IPS-20b (cell line): ENCODE measurements around the gene CARD14.
"Not testable (repeated sequence)": the region's sequence is repeated elsewhere in the genome, so short reads cannot be mapped to it uniquely, and the experiment has no call there.

ENCODE experiments used
- H3K27ac ChIP-seq: one replicate; pipeline ENCODE4 v1.5.1; 2013; ENCODE audit warnings: low read length
- H3K27me3 ChIP-seq: 2 replicates; pipeline ENCODE4 v1.6.1; 2013; ENCODE audit warnings: mild to moderate bottlenecking, low read length, inconsistent platforms; ENCODE audit not compliant: insufficient read depth
- H3K36me3 ChIP-seq: 2 replicates; pipeline ENCODE4 v1.6.1; 2013; ENCODE audit warnings: low read depth, mild to moderate bottlenecking, inconsistent platforms, low read length, moderate library complexity; ENCODE audit not compliant: insufficient read depth
- H3K4me1 ChIP-seq: 2 replicates; pipeline ENCODE4 v1.6.1; 2013; ENCODE audit warnings: mild to moderate bottlenecking, control low read depth, inconsistent platforms, low read length, moderate library complexity; ENCODE audit not compliant: insufficient read depth
- H3K4me3 ChIP-seq: 2 replicates; pipeline ENCODE4 v1.5.1; 2013; ENCODE audit warnings: mild to moderate bottlenecking, low read length, inconsistent platforms
- H3K9ac ChIP-seq: 2 replicates; pipeline ENCODE4 v1.6.1; 2013; ENCODE audit warnings: low read depth, mild to moderate bottlenecking, inconsistent platforms, low read length, moderate library complexity
- H3K9me3 ChIP-seq: 2 replicates; pipeline ENCODE4 v1.6.1; 2013; ENCODE audit warnings: mild to moderate bottlenecking, low read depth, low read length, inconsistent platforms; ENCODE audit not compliant: insufficient read depth

CARD14 gene

DNA sequence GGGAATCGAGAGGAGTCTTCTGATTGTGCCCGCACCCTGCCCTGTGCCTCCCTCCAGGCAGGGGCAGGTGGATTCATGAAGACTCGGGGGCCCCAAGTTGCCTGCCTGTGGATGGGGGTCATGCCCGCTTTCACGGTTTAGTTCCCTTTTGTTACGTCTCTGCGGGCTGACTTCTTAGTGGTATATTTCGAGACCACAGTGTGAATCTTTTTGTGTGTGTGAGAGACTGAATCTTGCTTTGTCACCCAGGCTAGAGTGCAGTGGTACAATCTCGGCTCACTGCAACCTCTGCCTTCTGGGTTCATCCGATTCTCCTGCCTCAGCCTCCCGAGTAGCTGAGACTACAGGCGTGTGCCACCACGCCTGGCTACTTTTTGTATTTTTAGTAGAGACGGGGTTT, 72.7 kb downstream of the CARD14 start:
- Histone ChIP-seq H3K27ac (no peak overlapping the region), H3K9me3 (no peaks in the 10 kb centered on the region), H3K4me3 (no peak overlapping the region), H3K27me3 (no peaks in the 10 kb centered on the region), H3K9ac (no peak overlapping the region), H3K4me1 (no peaks in the 10 kb centered on the region), H3K36me3 (peaks cover 15% of the 10 kb centered on the region)

DNA sequence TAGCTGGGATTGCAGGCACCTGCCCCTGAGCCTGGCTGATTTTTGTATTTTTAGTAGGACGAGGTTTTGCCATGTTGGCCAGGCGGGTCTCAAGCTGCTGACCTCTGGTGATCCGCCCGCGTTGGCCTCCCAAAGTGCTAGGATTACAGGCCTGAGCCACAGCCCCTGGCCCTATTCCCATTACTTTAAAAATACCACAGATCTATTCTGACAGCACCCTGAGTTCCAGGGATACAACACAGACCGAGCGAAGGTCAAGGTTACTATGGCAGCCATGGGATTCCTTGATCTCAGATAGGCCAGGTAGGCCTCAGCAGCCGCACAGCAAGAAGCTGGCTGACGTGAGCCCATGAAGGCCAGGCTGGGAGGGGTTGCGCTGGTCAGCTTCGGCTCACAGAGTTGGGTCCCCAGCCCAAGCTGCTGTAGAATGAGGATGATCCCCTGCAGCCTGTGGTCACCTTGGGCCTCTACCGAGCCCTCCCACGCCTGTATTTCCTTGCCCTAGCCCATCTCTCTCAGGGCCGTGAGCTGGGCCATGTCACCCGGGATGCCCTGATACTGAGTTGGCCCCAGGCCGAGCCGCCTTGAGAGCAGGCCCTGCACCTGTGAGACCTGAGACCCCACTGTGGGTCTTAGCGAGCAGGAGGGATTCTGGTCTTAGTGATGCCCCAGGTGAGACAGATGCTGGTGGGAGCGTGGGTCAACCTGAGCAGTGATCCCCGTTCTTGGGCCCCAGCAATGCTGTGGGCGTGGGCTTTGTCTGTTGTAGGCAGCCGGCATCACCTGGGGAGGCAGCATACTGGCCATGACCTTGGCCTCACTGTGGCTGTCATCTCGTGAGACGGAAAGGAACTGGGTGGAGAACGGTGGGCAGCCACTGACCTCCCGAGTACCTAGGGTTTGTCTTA, 74.0 kb downstream of the CARD14 start:
- Histone ChIP-seq H3K4me3 (no peak overlapping the region), H3K9ac (no peak overlapping the region), H3K9me3 (no peaks in the 10 kb centered on the region), H3K27ac (no peak overlapping the region), H3K4me1 (no peaks in the 10 kb centered on the region), H3K36me3 (peaks cover 11% of the 10 kb centered on the region), H3K27me3 (no peaks in the 10 kb centered on the region)

DNA sequence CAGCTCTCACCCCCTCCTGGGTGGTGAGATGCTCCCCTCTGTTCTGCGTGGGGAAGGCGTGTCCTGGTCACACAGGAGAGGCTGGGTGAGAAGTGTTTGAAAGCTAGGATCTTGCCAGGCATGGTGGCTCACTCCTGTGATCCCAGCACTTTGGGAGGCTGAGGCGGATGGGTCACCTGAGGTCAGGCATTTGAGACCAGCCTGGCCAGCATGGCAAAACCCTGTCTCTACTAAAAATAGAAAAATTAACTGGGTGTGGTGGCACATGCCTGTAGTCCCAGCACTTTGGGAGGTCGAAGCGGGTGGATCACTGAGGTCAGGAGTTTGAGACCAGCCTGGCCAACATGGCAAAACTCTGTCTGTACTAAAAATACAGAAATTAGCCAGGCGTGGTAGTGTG, 74.6 kb downstream of the CARD14 start:
- H3K27ac ChIP-seq, H3K4me3 ChIP-seq, H3K4me1 ChIP-seq, H3K27me3 ChIP-seq, H3K9me3 ChIP-seq, H3K9ac ChIP-seq: not testable (repeated sequence)
- H3K36me3 ChIP-seq, result peaks cover 11% of the 10 kb centered on the region

DNA sequence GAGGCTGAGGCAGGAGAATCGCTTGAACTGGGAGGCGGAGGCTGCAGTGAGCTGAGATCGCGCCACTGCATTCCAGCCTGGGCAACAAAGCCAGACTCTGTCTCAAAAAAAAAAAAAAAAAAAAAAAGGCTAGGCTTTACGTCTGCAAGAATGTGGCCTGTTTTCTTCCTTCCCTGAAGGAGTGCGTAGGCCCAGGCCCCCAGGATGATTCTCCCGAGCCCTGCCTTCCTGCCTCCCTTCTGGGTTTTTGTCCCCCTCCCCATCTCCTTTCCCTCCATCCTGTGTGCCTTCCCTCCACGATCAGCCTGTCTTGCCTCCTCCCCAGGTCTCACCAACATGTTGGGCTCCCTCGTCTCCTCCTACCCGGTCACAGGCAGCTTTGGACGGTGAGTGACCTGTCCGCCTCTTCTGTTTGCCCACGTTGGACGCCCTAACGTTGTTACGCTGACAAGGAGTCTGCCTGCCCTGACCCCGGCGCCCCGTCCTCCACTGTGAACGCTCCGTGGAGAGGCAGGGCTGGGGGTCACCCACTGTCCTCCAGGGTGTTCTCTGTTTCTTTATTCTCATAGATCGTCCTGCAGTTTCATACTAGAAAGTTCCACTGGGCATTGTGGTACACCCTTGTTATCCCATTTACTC, 75.2 kb downstream of the CARD14 start:
- H3K4me1 ChIP-seq, result no peaks in the 10 kb centered on the region
- no peaks in the 10 kb centered on the region for H3K27me3 ChIP-seq
- H3K9ac ChIP-seq, result no peak overlapping the region
- no peak overlapping the region for H3K4me3 ChIP-seq
- no peaks in the 10 kb centered on the region for H3K9me3 ChIP-seq
- peaks cover 11% of the 10 kb centered on the region for H3K36me3 ChIP-seq
- no peak overlapping the region for H3K27ac ChIP-seq

DNA sequence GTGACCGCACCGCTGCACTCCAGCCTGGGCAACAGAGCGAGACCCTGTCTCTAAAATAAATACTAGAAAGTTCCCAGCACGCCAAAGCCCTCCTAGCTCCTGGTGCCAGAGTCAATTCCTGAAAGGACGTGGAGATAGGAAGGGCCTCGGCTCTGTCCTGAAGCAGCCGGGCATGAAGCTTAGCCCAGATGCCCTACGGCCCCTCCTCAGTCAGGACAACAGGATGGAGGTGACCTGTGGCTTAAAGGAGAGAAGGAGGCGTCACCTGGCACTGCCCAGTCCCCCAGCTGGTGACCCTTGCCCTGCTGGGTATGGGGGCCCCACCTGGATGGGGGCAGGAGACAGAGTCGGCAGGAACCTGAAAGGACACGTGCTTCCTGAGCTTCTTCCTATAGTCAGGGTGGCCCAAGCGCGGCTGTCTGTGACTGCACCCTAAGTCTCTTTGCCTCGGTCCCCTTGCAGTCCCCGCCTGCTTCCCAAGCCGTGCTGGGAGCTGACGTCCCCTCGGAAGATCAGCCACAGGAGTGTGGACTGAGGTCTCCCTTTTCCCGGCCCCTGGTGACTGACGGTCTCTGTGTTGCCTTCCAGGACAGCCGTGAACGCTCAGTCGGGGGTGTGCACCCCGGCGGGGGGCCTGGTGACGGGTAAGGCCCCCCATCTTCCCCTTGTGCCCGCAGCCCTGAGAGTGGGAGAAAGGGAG, 75.9 kb downstream of the CARD14 start:
- no peak overlapping the region for H3K27ac ChIP-seq
- H3K27me3 ChIP-seq, result no peaks in the 10 kb centered on the region
- peaks cover 11% of the 10 kb centered on the region for H3K36me3 ChIP-seq
- H3K9me3 ChIP-seq, result no peaks in the 10 kb centered on the region
- H3K9ac ChIP-seq, result no peak overlapping the region
- no peak overlapping the region for H3K4me3 ChIP-seq
- no peaks in the 10 kb centered on the region for H3K4me1 ChIP-seq

DNA sequence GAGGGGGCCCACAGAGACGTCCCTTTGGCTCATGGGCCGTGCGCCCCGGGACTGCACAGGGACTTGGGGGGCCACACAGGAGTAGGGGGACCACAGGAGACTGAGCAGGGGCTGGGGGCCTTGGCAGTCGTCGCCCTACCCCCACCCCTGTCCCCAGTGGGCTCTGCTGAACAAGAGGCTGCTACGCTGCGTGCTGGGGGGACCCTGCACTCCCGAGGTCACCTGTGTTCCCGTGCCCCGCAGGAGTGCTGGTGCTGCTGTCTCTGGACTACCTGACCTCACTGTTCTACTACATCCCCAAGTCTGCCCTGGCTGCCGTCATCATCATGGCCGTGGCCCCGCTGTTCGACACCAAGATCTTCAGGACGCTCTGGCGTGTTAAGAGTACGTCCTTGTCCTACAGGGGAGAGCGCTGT, 76.4 kb downstream of the CARD14 start:
- Histone ChIP-seq H3K27me3 (no peaks in the 10 kb centered on the region), H3K9me3 (no peaks in the 10 kb centered on the region), H3K27ac (no peak overlapping the region), H3K9ac (no peak overlapping the region), H3K4me3 (no peak overlapping the region), H3K36me3 (peaks cover 6% of the 10 kb centered on the region; the same call in 1 of the 2 replicates), H3K4me1 (no peaks in the 10 kb centered on the region)

DNA sequence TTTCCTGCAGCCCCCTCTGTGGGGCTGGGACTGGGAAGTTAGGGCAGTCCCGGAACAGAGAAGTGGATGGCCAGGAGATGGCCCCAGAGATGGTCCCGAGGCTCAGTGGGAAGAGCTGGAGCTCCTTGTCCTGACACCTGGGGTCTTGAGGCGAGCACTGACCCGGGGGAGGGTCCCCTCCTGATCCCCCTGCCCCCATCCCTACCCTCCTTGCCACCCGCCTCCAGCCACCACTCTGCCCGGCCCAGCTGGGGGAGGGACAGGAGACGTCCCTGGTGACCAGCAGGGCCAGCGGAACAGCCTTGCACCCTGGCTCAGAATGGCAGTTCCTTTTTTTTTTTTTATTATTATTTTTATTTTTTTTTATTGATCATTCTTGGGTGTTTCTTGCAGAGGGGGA, 76.9 kb downstream of the CARD14 start:
- Histone ChIP-seq H3K4me3 (no peak overlapping the region), H3K4me1 (no peaks in the 10 kb centered on the region), H3K27me3 (no peaks in the 10 kb centered on the region), H3K27ac (no peak overlapping the region), H3K36me3 (peaks cover 2% of the 10 kb centered on the region; the same call in 1 of the 2 replicates), H3K9me3 (no peaks in the 10 kb centered on the region), H3K9ac (no peak overlapping the region)

DNA sequence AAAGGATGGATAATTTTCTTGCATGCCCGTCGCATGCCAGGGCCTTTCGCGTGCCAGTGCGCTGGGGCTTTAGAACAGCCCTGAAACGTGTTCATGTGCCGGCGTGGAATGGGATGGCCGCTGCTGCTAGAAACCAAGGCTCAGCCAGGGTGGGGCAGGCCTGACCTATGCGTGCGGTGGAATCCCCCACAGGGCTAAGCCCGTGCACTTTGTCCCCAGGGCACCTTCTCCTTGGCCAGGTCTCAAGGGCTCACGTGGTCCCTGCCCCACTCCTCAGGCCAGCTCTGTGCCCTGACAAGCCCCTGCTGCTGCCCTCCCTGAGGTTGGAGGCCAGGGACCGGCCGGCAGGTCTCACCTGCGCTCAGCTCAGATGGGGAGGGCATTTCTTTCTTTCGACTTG, 77.7 kb downstream of the CARD14 start:
- Histone ChIP-seq H3K27me3 (no peaks in the 10 kb centered on the region), H3K4me1 (no peaks in the 10 kb centered on the region), H3K27ac (no peak overlapping the region), H3K36me3 (peaks cover 9% of the 10 kb centered on the region; the same call in 1 of the 2 replicates), H3K9me3 (no peaks in the 10 kb centered on the region), H3K4me3 (no peak overlapping the region), H3K9ac (no peak overlapping the region)

DNA sequence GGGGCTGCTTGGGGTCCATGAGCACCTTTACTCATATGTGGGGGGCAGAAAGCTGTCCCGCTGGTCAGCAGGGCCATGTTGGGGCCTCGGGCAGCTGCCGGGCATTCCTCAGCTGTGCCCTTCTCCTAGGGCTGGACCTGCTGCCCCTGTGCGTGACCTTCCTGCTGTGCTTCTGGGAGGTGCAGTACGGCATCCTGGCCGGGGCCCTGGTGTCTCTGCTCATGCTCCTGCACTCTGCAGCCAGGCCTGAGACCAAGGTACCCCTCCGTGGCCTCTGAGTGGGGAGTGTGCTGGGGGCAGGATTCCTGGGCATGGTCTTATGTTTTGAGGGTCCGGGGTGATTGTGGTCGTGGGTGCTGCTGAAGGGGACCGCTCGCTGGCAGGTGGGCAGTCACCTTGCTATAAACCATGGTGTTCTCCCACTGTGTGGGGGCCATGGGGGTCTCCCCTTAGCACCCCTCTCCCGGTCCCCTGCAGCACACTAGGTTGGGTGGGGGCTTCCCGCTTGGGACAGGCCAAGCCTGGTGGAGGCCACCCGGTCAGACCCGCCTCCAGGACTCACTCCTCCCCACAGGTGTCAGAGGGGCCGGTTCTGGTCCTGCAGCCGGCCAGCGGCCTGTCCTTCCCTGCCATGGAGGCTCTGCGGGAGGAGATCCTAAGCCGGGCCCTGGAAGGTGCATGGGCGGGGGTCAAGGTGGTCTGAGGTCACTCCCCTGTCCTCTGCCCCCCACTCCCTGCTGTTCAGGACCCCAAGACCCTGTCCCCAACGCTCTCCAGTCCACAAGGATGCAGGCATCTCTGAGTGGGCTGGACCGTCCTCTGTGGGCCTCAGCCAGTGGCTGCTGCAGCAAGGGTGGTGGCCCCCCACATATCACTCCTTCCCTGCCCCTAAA, 78.4 kb downstream of the CARD14 start:
- no peaks in the 10 kb centered on the region for H3K9me3 ChIP-seq
- H3K9ac ChIP-seq, result no peak overlapping the region
- H3K27me3 ChIP-seq, result no peaks in the 10 kb centered on the region
- H3K4me1 ChIP-seq, result no peaks in the 10 kb centered on the region
- H3K27ac ChIP-seq, result no peak overlapping the region
- H3K4me3 ChIP-seq, result no peak overlapping the region
- H3K36me3 ChIP-seq, result peaks cover 11% of the 10 kb centered on the region; the same call in 1 of the 2 replicates

DNA sequence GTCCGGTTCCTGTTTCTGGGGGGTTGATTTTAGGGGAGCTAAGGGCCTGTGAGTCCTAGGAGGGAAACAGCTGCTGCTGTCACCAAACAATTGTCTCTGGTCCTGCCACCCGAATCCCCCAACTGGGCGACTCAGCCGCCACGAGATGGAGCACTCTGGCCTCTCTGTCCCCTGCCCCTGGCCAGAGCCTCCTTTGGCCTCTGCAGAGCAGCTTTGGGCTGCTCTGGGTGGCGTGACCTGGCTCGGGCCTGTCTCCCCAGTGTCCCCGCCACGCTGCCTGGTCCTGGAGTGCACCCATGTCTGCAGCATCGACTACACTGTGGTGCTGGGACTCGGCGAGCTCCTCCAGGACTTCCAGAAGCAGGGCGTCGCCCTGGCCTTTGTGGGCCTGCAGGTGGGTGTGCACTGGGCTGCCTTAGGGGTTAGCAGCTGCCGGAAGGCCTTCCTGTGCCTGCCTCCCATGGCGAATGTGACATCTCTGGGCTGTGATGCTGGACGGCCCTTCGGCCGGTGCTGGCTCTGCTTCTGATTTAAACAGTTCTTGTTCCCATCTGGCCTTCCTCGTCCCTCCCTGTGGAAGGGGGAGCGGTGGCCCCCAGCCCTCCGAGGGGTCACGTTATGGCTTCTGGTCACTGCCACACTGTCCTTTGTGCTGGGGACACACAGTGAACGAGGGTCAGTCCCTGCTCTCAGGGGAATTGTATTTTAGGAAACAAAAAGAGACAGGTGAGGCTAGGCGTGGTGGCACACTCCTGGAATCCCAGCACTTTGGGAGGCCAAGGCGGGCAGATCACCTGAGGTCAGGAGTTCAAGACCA, 79.3 kb downstream of the CARD14 start:
- Histone ChIP-seq H3K4me1 (no peaks in the 10 kb centered on the region), H3K27ac (no peak overlapping the region), H3K9me3 (no peaks in the 10 kb centered on the region), H3K36me3 (peaks cover 11% of the 10 kb centered on the region; the same call in 1 of the 2 replicates), H3K9ac (no peak overlapping the region), H3K4me3 (no peak overlapping the region), H3K27me3 (no peaks in the 10 kb centered on the region)
